Esophagus (tissue), 2 donors: ENCODE measurements around the gene CDC42EP1. TPM values are rescaled to one million over a fixed set of nuclear protein-coding genes. Genes with fewer than 3 reads are reported as not detected.
A peak's percentile ranks its signal among the peaks of the same experiment; 100 is the strongest.
"Not testable (repeated sequence)": the region's sequence is repeated elsewhere in the genome, so short reads cannot be mapped to it uniquely, and the experiment has no call there.

ENCODE experiments used
- H3K27ac ChIP-seq, 2 donors: one replicate each; pipeline ENCODE4 v1.5.1; 2013; ENCODE audit warnings: low read depth in 2 of 2, mild to moderate bottlenecking in 2 of 2, inconsistent platforms in 1 of 2, low read length in 1 of 2, moderate library complexity in 1 of 2
- H3K27me3 ChIP-seq, 2 donors: one replicate each; pipeline ENCODE4 v1.6.1; 2013; ENCODE audit warnings: low read length in 2 of 2, control low read depth in 1 of 2, mild to moderate bottlenecking in 1 of 2; ENCODE audit not compliant: insufficient read depth in 2 of 2, control insufficient read depth in 1 of 2
- H3K36me3 ChIP-seq, 2 donors: one replicate each; pipeline ENCODE4 v1.6.1; 2013; ENCODE audit warnings: low read length in 1 of 2; ENCODE audit not compliant: control insufficient read depth in 2 of 2, insufficient read depth in 2 of 2
- H3K4me1 ChIP-seq, 2 donors: one replicate each; pipeline ENCODE4 v1.6.1; 2013; ENCODE audit warnings: low read length in 1 of 2; ENCODE audit not compliant: control insufficient read depth in 2 of 2, insufficient read depth in 2 of 2
- H3K4me3 ChIP-seq, 2 donors: one replicate each; pipeline ENCODE4 v1.5.1; 2013; ENCODE audit warnings: low read length in 2 of 2, mild to moderate bottlenecking in 2 of 2, low read depth in 1 of 2, moderate library complexity in 1 of 2
- H3K9me3 ChIP-seq, 2 donors: one replicate each; pipeline ENCODE4 v1.6.1; 2013; ENCODE audit warnings: mild to moderate bottlenecking in 2 of 2, low read depth in 1 of 2, low read length in 1 of 2, moderate library complexity in 1 of 2; ENCODE audit not compliant: control insufficient read depth in 2 of 2, insufficient read depth in 1 of 2
- WGBS, 2 donors: extraction: QIAGEN DNeasy Blood & Tissue Kit; methylation state at CpG; one replicate each; pipeline ENCODE4 v1.1.7; 2013; 5-methylcytosine and 5-hydroxymethylcytosine counted together
- polyA plus RNA-seq, 2 donors: library from polyadenylated mRNA; stranded (reverse); fragments of 200-250 nt; gene quantifications; one replicate each; pipeline ENCODE4 v1.2.3, GENCODE V29; 2013
- donor health status: healthy with polysubstance abuse.
- donor health status: Bipolar disorder and iron deficiency.

CDC42EP1 gene
- polyA plus RNA-seq, 2 donors = 50.1 to 64.3 TPM

GRCh38 chr22:37520776-37521191, 39.5 kb upstream of the CDC42EP1 start:
- Histone ChIP-seq H3K4me3 (no peak overlapping the region), H3K4me1 (peaks cover 0 to 18% of the 10 kb centered on the region in 2 donors), H3K27me3 (no peaks in the 10 kb centered on the region), H3K27ac (no peak overlapping the region), H3K36me3 (peaks cover 0 to 3% of the 10 kb centered on the region in 2 donors), H3K9me3 (no peaks in the 10 kb centered on the region)
- 52 to 65% methylated on average over 10 of the region's 10 CpGs for WGBS, 2 donors

- H3K36me3 ChIP-seq = no peaks in the 10 kb centered on the region
- peaks cover 0 to 21% of the 10 kb centered on the region in 2 donors for H3K4me1 ChIP-seq
- no peak overlapping the region for H3K4me3 ChIP-seq
- H3K27ac ChIP-seq = no peak overlapping the region
- 64 to 65% methylated on average over 14 of the region's 14 CpGs for WGBS, 2 donors
- no peaks in the 10 kb centered on the region for H3K27me3 ChIP-seq
- no peaks in the 10 kb centered on the region for H3K9me3 ChIP-seq
Measured at GRCh38 chr22:37521236-37521739, 39.0 kb upstream of the CDC42EP1 start.

DNA sequence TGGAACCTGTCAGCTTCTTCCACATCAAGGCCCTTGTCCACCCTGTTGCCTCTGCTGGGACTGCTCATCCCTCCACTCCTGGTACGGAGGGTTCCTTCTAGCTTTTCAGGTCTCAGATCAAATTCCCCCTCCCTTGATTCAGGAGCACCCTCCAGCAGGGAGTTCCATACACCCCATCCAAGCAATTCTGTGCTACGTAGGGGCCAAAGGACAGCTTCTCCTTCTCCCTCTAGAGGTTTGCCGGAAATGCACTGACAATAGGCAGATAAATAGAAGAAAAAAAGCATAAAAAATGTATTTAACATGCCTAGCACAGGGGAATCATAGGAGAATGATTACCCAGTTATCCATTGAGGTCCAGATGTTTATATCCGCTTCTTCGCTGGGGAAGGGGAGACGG, 37.8 kb upstream of the CDC42EP1 start:
- Histone ChIP-seq H3K9me3 (no peaks in the 10 kb centered on the region), H3K4me1 (peaks cover 0 to 21% of the 10 kb centered on the region in 2 donors), H3K4me3 (no peak overlapping the region), H3K27ac (no peak overlapping the region), H3K36me3 (no peaks in the 10 kb centered on the region), H3K27me3 (no peaks in the 10 kb centered on the region)
- 90 to 93% methylated on average over 6 of the region's 6 CpGs for WGBS, 2 donors

DNA sequence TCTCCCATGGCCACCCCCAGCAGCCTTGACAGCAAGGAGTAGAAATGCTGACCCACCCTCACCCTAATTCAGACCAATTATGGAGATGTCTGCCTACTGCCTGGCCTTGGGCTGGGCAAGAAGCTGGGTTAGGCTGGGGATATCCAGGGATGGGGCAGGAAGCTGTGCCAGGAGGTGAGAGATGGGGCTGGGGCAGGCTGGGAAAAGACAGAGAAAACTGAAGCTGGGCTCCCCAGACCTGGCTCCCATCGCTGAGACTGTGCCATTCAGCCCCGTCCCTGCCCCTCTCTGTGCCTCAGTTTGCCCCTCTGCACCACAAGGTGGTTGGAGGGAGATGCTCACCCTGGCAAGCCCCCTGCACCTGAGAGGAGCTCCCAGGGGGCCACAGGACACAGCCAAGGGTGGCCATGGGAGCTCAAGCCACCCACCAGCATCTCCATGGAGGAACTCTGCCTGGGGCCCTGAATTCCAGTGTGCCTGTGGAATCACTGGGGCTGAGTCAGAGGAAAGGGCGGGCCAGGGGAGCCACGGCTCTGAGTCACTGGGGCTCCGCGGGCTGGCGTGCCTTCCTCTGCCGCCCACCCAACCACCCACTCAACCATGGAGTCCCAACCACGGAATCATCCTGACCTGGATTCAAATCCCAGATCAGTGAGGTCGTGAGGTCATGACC, 35.1 kb upstream of the CDC42EP1 start:
- H3K4me1 ChIP-seq = peaks cover 0 to 11% of the 10 kb centered on the region in 2 donors

DNA sequence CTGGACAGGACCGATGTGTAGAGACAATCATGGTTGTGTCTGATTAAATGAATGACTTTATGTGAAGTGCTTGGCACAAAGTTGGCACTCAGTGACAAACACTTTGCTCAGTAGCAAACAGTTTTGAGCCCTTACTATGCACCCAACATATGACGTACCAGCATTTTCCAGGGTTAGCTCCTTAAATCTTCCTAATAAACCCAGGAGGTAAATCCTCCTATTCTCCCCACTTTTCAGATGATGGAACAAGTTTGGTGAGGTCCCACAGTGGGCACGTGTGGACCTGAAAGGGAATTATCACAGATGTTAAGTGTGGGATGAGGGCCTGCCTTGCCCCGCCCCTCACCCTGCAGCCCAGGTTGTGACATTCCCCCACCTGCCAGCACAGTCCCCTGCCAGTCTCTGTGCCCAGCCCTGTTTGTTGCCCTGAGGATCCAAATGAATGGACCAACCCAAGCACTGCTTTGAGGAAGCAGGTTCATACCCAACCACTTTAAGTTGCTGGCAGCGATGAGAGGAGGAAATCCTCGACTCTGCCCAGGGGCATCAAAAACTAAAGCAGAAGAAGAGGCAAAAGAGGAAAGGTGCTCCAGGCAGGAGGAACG, 34.4 kb upstream of the CDC42EP1 start:
- Histone ChIP-seq H3K4me3 (no peak overlapping the region), H3K4me1 (peaks cover 0 to 9% of the 10 kb centered on the region in 2 donors), H3K9me3 (no peaks in the 10 kb centered on the region), H3K36me3 (no peaks in the 10 kb centered on the region), H3K27me3 (no peaks in the 10 kb centered on the region), H3K27ac (peak overlapping the region; percentile 11 to 62)
- WGBS, 2 donors = 40 to 42% methylated on average over 7 of the region's 7 CpGs

More for the DNA sequence above, 35.1 kb upstream of the CDC42EP1 start:
- no peak overlapping the region for H3K4me3 ChIP-seq
- no peaks in the 10 kb centered on the region for H3K9me3 ChIP-seq
- no peaks in the 10 kb centered on the region for H3K27me3 ChIP-seq
- no peaks in the 10 kb centered on the region for H3K36me3 ChIP-seq
- peak overlapping the region; percentile 31 to 62 for H3K27ac ChIP-seq
- 35 to 46% methylated on average over 10 of the region's 10 CpGs for WGBS, 2 donors

GRCh38 chr22:37526376-37526775, 33.9 kb upstream of the CDC42EP1 start:
- H3K27me3 ChIP-seq = no peaks in the 10 kb centered on the region
- peaks cover 0 to 8% of the 10 kb centered on the region in 2 donors for H3K4me1 ChIP-seq
- no peaks in the 10 kb centered on the region for H3K9me3 ChIP-seq
- H3K36me3 ChIP-seq = no peaks in the 10 kb centered on the region
- H3K27ac ChIP-seq = peak overlapping the region; percentile 11 to 62
- H3K4me3 ChIP-seq = no peak overlapping the region
- 47 to 67% methylated on average over 12 of the region's 12 CpGs for WGBS, 2 donors

GRCh38 chr22:37527081-37527752, 33.1 kb upstream of the CDC42EP1 start:
- not testable (repeated sequence) for H3K27ac ChIP-seq, H3K4me3 ChIP-seq, H3K9me3 ChIP-seq, H3K36me3 ChIP-seq, H3K27me3 ChIP-seq, H3K4me1 ChIP-seq
- WGBS, 2 donors = 83 to 86% methylated on average over 9 of the region's 9 CpGs

DNA sequence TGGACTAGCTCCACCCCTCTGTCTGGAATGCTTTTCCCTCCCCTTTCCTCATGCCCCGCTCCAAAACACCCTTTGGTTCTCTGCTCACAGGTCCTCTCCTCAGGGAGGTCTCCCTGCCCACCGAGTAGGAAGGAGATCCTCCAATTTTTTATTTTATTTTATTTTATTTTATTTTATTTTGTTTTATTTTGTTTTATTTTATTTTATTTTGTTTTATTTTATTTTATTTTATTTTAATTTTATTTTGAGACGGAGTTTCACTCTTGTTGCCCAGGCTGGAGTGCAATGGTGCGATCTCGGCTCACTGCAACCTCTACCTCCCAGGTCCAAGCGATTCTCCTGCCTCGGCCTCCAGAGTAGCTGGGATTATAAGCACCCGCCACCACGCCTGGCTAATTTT, 32.3 kb upstream of the CDC42EP1 start:
- 89% methylated on average over 9 of the region's 9 CpGs for WGBS, 2 donors
- H3K36me3 ChIP-seq, H3K4me1 ChIP-seq, H3K27ac ChIP-seq, H3K27me3 ChIP-seq, H3K4me3 ChIP-seq, H3K9me3 ChIP-seq: not testable (repeated sequence)

GRCh38 chr22:37529652-37530345, 30.5 kb upstream of the CDC42EP1 start:
- Histone ChIP-seq H3K9me3 (no peaks in the 10 kb centered on the region), H3K27me3 (no peaks in the 10 kb centered on the region), H3K4me1 (peaks cover 0 to 8% of the 10 kb centered on the region in 2 donors), H3K4me3 (no peak overlapping the region), H3K36me3 (no peaks in the 10 kb centered on the region), H3K27ac (no peak overlapping the region)
- 62 to 64% methylated on average over 2 of the region's 2 CpGs for whole genome bisulfite sequencing, 2 donors
